Measurements from ENCODE around the gene ZBTB8B.
A peak's percentile ranks its signal among the peaks of the same experiment; 100 is the strongest.

Gene ZBTB8B

GRCh38 chr1:32503153-32503552 is 38.3 kb downstream of the ZBTB8B start:
- no peak overlapping the region for H3K18ac ChIP-seq (ENCODE audit: low read length)
- no peak overlapping the region for H3K4me2 ChIP-seq (ENCODE audit: insufficient read depth, low read length, poor library complexity, severe bottlenecking)
- H4K91ac ChIP-seq (ENCODE audit: low read depth, low read length, poor library complexity) = no peak overlapping the region
- no peaks in the 10 kb centered on the region for H3K36me3 ChIP-seq (replicated peaks in 1 of 2; ENCODE audit: control insufficient read depth in 2 of 2, insufficient read depth in 2 of 2, low read length in 2 of 2)
- no peak overlapping the region for H3K23ac ChIP-seq (ENCODE audit: low read depth, low read length, poor library complexity)
- H2AFZ ChIP-seq (ENCODE audit: low read length) = peak overlapping the region; percentile 45
- H3K27ac ChIP-seq (replicated peaks; ENCODE audit: low read length) = no peak overlapping the region
- no CpG with 5 or more reads among the region's 7 CpGs for WGBS, 2 donors (ENCODE audit: extremely low coverage in 2 of 2, insufficient read length in 2 of 2, insufficient replicate concordance in 1 of 2)
- no peak overlapping the region for H3K14ac ChIP-seq (ENCODE audit: low read length)
- H3K9me3 ChIP-seq (replicated peaks in 1 of 2; ENCODE audit: control insufficient read depth in 2 of 2, insufficient read depth in 1 of 2, low read depth in 1 of 2, low read length in 2 of 2) = no peaks in the 10 kb centered on the region
- H2BK12ac ChIP-seq (ENCODE audit: low read length) = no peak overlapping the region
- no peak overlapping the region for H2BK120ac ChIP-seq (ENCODE audit: low read depth, low read length)
- no peak for DNase-seq (ENCODE audit: low spot score)
- H3K4me1 ChIP-seq (ENCODE audit: control insufficient read depth in 2 of 2, insufficient read depth in 1 of 2, low read depth in 1 of 2, low read length in 2 of 2) = peaks cover 0 to 5% of the 10 kb centered on the region in 2 donors
- H3K9ac ChIP-seq (ENCODE audit: low read depth, low read length, poor library complexity) = no peak overlapping the region
- peak overlapping the region; percentile 71 for H2BK15ac ChIP-seq (ENCODE audit: low read length)
- H4K8ac ChIP-seq (ENCODE audit: low read depth, low read length) = no peak overlapping the region
- H2BK5ac ChIP-seq (ENCODE audit: low read length) = no peak overlapping the region
- peak overlapping the region; percentile 26 for H2AK5ac ChIP-seq (ENCODE audit: low read depth, low read length)
- H3K4me3 ChIP-seq (ENCODE audit: low read length in 2 of 2) = no peak overlapping the region
- no peaks in the 10 kb centered on the region for H3K27me3 ChIP-seq (ENCODE audit: control insufficient read depth in 3 of 3, insufficient read depth in 3 of 3, low read depth in 1 of 3, low read length in 3 of 3)
- H3K79me1 ChIP-seq (ENCODE audit: low read depth, low read length) = no peaks in the 10 kb centered on the region
- H3K4ac ChIP-seq (ENCODE audit: low read length) = peak overlapping the region; percentile 46

GRCh38 chr1:32507021-32507420 is 42.1 kb downstream of the ZBTB8B start:
- H3K14ac ChIP-seq (ENCODE audit: low read length) = no peak overlapping the region
- H2BK5ac ChIP-seq (ENCODE audit: low read length) = no peak overlapping the region
- no peak overlapping the region for H4K91ac ChIP-seq (ENCODE audit: low read depth, low read length, poor library complexity)
- no peaks in the 10 kb centered on the region for H3K36me3 ChIP-seq (replicated peaks in 1 of 2; ENCODE audit: control insufficient read depth in 2 of 2, insufficient read depth in 2 of 2, low read length in 2 of 2)
- no peak overlapping the region for H2AFZ ChIP-seq (ENCODE audit: low read length)
- H3K4me2 ChIP-seq (ENCODE audit: insufficient read depth, low read length, poor library complexity, severe bottlenecking) = no peak overlapping the region
- H2AK5ac ChIP-seq (ENCODE audit: low read depth, low read length) = no peak overlapping the region
- H3K4me1 ChIP-seq (ENCODE audit: control insufficient read depth in 2 of 2, insufficient read depth in 1 of 2, low read depth in 1 of 2, low read length in 2 of 2) = peaks cover 0 to 2% of the 10 kb centered on the region in 2 donors
- no peaks in the 10 kb centered on the region for H3K27me3 ChIP-seq (ENCODE audit: control insufficient read depth in 3 of 3, insufficient read depth in 3 of 3, low read depth in 1 of 3, low read length in 3 of 3)
- H3K23ac ChIP-seq (ENCODE audit: low read depth, low read length, poor library complexity) = no peak overlapping the region
- no peak overlapping the region for H2BK120ac ChIP-seq (ENCODE audit: low read depth, low read length)
- no peak overlapping the region for H3K18ac ChIP-seq (ENCODE audit: low read length)
- no peak overlapping the region for H3K27ac ChIP-seq (replicated peaks; ENCODE audit: low read length)
- H4K8ac ChIP-seq (ENCODE audit: low read depth, low read length) = no peak overlapping the region
- peaks cover 0 to 3% of the 10 kb centered on the region in 2 donors for H3K9me3 ChIP-seq (replicated peaks in 1 of 2; ENCODE audit: control insufficient read depth in 2 of 2, insufficient read depth in 1 of 2, low read depth in 1 of 2, low read length in 2 of 2)
- no peak overlapping the region for H3K9ac ChIP-seq (ENCODE audit: low read depth, low read length, poor library complexity)
- no peak for DNase-seq (ENCODE audit: low spot score)
- no CpG with 5 or more reads among the region's 4 CpGs for WGBS, 2 donors (ENCODE audit: extremely low coverage in 2 of 2, insufficient read length in 2 of 2, insufficient replicate concordance in 1 of 2)
- H2BK12ac ChIP-seq (ENCODE audit: low read length) = no peak overlapping the region
- no peaks in the 10 kb centered on the region for H3K79me1 ChIP-seq (ENCODE audit: low read depth, low read length)
- no peak overlapping the region for H3K4ac ChIP-seq (ENCODE audit: low read length)
- H2BK15ac ChIP-seq (ENCODE audit: low read length) = no peak overlapping the region
- H3K4me3 ChIP-seq (ENCODE audit: low read length in 2 of 2) = no peak overlapping the region

GRCh38 chr1:32508761-32509160 is 43.9 kb downstream of the ZBTB8B start:
- no peak for DNase-seq (ENCODE audit: low spot score)
- Histone ChIP-seq H2BK5ac (ENCODE audit: low read length) (no peak overlapping the region), H4K8ac (ENCODE audit: low read depth, low read length) (no peak overlapping the region), H3K4me3 (ENCODE audit: low read length in 2 of 2) (no peak overlapping the region), H3K27me3 (ENCODE audit: control insufficient read depth in 3 of 3, insufficient read depth in 3 of 3, low read depth in 1 of 3, low read length in 3 of 3) (no peaks in the 10 kb centered on the region), H2BK12ac (ENCODE audit: low read length) (no peak overlapping the region), H4K91ac (ENCODE audit: low read depth, low read length, poor library complexity) (no peak overlapping the region), H3K9ac (ENCODE audit: low read depth, low read length, poor library complexity) (no peak overlapping the region), H3K4me1 (ENCODE audit: control insufficient read depth in 2 of 2, insufficient read depth in 1 of 2, low read depth in 1 of 2, low read length in 2 of 2) (peaks cover 0 to 2% of the 10 kb centered on the region in 2 donors), H3K4me2 (ENCODE audit: insufficient read depth, low read length, poor library complexity, severe bottlenecking) (no peak overlapping the region), H3K23ac (ENCODE audit: low read depth, low read length, poor library complexity) (no peak overlapping the region), H3K14ac (ENCODE audit: low read length) (no peak overlapping the region), H2AFZ (ENCODE audit: low read length) (peak overlapping the region; percentile 7), H2BK15ac (ENCODE audit: low read length) (no peak overlapping the region), H3K36me3 (replicated peaks in 1 of 2; ENCODE audit: control insufficient read depth in 2 of 2, insufficient read depth in 2 of 2, low read length in 2 of 2) (no peaks in the 10 kb centered on the region), H2AK5ac (ENCODE audit: low read depth, low read length) (no peak overlapping the region), H3K79me1 (ENCODE audit: low read depth, low read length) (no peaks in the 10 kb centered on the region), H3K4ac (ENCODE audit: low read length) (no peak overlapping the region), H2BK120ac (ENCODE audit: low read depth, low read length) (no peak overlapping the region), H3K18ac (ENCODE audit: low read length) (no peak overlapping the region), H3K9me3 (replicated peaks in 1 of 2; ENCODE audit: control insufficient read depth in 2 of 2, insufficient read depth in 1 of 2, low read depth in 1 of 2, low read length in 2 of 2) (peaks cover 0 to 3% of the 10 kb centered on the region in 2 donors), H3K27ac (replicated peaks; ENCODE audit: low read length) (no peak overlapping the region)
- WGBS, 2 donors (ENCODE audit: extremely low coverage in 2 of 2, insufficient read length in 2 of 2, insufficient replicate concordance in 1 of 2) = no CpG with 5 or more reads among the region's 5 CpGs

GRCh38 chr1:32509939-32510338 is 45.1 kb downstream of the ZBTB8B start:
- Histone ChIP-seq H3K4me1 (ENCODE audit: control insufficient read depth in 2 of 2, insufficient read depth in 1 of 2, low read depth in 1 of 2, low read length in 2 of 2) (peaks cover 0 to 2% of the 10 kb centered on the region in 2 donors), H3K14ac (ENCODE audit: low read length) (no peak overlapping the region), H3K36me3 (replicated peaks in 1 of 2; ENCODE audit: control insufficient read depth in 2 of 2, insufficient read depth in 2 of 2, low read length in 2 of 2) (no peaks in the 10 kb centered on the region), H4K91ac (ENCODE audit: low read depth, low read length, poor library complexity) (no peak overlapping the region), H2BK15ac (ENCODE audit: low read length) (no peak overlapping the region), H3K18ac (ENCODE audit: low read length) (no peak overlapping the region), H3K4ac (ENCODE audit: low read length) (no peak overlapping the region), H3K27ac (replicated peaks; ENCODE audit: low read length) (no peak overlapping the region), H3K27me3 (ENCODE audit: control insufficient read depth in 3 of 3, insufficient read depth in 3 of 3, low read depth in 1 of 3, low read length in 3 of 3) (no peaks in the 10 kb centered on the region), H2AK5ac (ENCODE audit: low read depth, low read length) (no peak overlapping the region), H3K9ac (ENCODE audit: low read depth, low read length, poor library complexity) (no peak overlapping the region), H2AFZ (ENCODE audit: low read length) (no peak overlapping the region), H3K23ac (ENCODE audit: low read depth, low read length, poor library complexity) (no peak overlapping the region), H2BK120ac (ENCODE audit: low read depth, low read length) (no peak overlapping the region), H3K4me3 (ENCODE audit: low read length in 2 of 2) (no peak overlapping the region), H2BK12ac (ENCODE audit: low read length) (no peak overlapping the region), H3K4me2 (ENCODE audit: insufficient read depth, low read length, poor library complexity, severe bottlenecking) (no peak overlapping the region), H2BK5ac (ENCODE audit: low read length) (no peak overlapping the region), H3K9me3 (replicated peaks in 1 of 2; ENCODE audit: control insufficient read depth in 2 of 2, insufficient read depth in 1 of 2, low read depth in 1 of 2, low read length in 2 of 2) (peaks cover 0 to 3% of the 10 kb centered on the region in 2 donors), H4K8ac (ENCODE audit: low read depth, low read length) (no peak overlapping the region), H3K79me1 (ENCODE audit: low read depth, low read length) (no peaks in the 10 kb centered on the region)
- WGBS, 2 donors (ENCODE audit: extremely low coverage in 2 of 2, insufficient read length in 2 of 2, insufficient replicate concordance in 1 of 2) = no CpG with 5 or more reads among the region's 1 CpG
- DNase-seq (ENCODE audit: low spot score) = no peak
